Measurements from ENCODE around the gene ZFP64.

ZFP64 gene

GRCh38 chr20:52217689-52218395 is 26.3 kb upstream of the ZFP64 start:
- DNase-seq (ENCODE audit: low read depth): no peak
- TF ChIP-seq CTCF (conservative IDR thresholded peaks at IDR 0.05; ENCODE audit: low read depth, low read length): no peak
- H3K4me3 ChIP-seq (ENCODE audit: low read length): no peak overlapping the region

- DNase-seq (ENCODE audit: low read depth): no peak
- no peak for TF ChIP-seq CTCF (conservative IDR thresholded peaks at IDR 0.05; ENCODE audit: low read depth, low read length)
- H3K4me3 ChIP-seq (ENCODE audit: low read length): no peak overlapping the region
These were observed 22.4 kb upstream of the ZFP64 start for GRCh38 chr20:52213995-52214394.

GRCh38 chr20:52212943-52213342 is 21.4 kb upstream of the ZFP64 start:
- DNase-seq (ENCODE audit: low read depth): no peak
- no peak for TF ChIP-seq CTCF (conservative IDR thresholded peaks at IDR 0.05; ENCODE audit: low read depth, low read length)
- no peak overlapping the region for H3K4me3 ChIP-seq (ENCODE audit: low read length)

- TF ChIP-seq CTCF (conservative IDR thresholded peaks at IDR 0.05; ENCODE audit: low read depth, low read length): no peak
- H3K4me3 ChIP-seq (ENCODE audit: low read length): no peak overlapping the region
- no peak for DNase-seq (ENCODE audit: low read depth)
These were observed 18.7 kb upstream of the ZFP64 start for GRCh38 chr20:52210037-52210990.

GRCh38 chr20:52209154-52209571 is 17.6 kb upstream of the ZFP64 start:
- TF ChIP-seq CTCF (conservative IDR thresholded peaks at IDR 0.05; ENCODE audit: low read depth, low read length): no peak
- no peak for DNase-seq (ENCODE audit: low read depth)
- no peak overlapping the region for H3K4me3 ChIP-seq (ENCODE audit: low read length)

GRCh38 chr20:52207020-52207810 is 15.6 kb upstream of the ZFP64 start:
- no peak for TF ChIP-seq CTCF (conservative IDR thresholded peaks at IDR 0.05; ENCODE audit: low read depth, low read length)
- no peak overlapping the region for H3K4me3 ChIP-seq (ENCODE audit: low read length)
- no peak for DNase-seq (ENCODE audit: low read depth)

Data from retinal pigment epithelial cell (primary cell).